Common myeloid progenitor, CD34-positive (primary cell): ENCODE data around the gene SP7.

Source experiments
- CTCF ChIA-PET: fragments of 350-600 bp; sonication (Branson Sonifier 250); formaldehyde crosslinking; loops from one replicate; lab custom pipeline; 2021; ENCODE audit warnings: antibody characterized with exemption; lab: Charles Lee
- POLR2A ChIA-PET: fragments of 350-600 bp; sonication (Branson Sonifier 250); formaldehyde crosslinking; loops from one replicate; lab custom pipeline; 2021; ENCODE audit warnings: antibody characterized with exemption; lab: Charles Lee
- DNase-seq, 3 donors: peaks; one replicate each; pipeline versions ENCODE4 v3.0.0 to v3.0.0-alpha.2; 2013
- H3K27ac ChIP-seq, 2 experiments: 1 replicate in 1 of 2; 2 replicates in 1 of 2; pipeline ENCODE4 v1.7.0; 2013; ENCODE audit warnings: inconsistent platforms in 2 of 2, low read length in 2 of 2, mild to moderate bottlenecking in 2 of 2, low read depth in 1 of 2, moderate library complexity in 1 of 2; ENCODE audit not compliant: severe bottlenecking in 2 of 2, insufficient read depth in 1 of 2, poor library complexity in 1 of 2
- H3K27me3 ChIP-seq, 5 experiments: replicated peaks in 2 of 5; 1 replicate in 3 of 5; 2 replicates in 2 of 5; pipeline versions ENCODE4 v1.6.1 to v1.7.0; 2013; ENCODE audit warnings: low read length in 4 of 5, mild to moderate bottlenecking in 2 of 5, moderate library complexity in 2 of 5, inconsistent platforms in 1 of 5; ENCODE audit not compliant: insufficient read depth in 5 of 5, control insufficient read depth in 4 of 5
- H3K36me3 ChIP-seq, 4 experiments: 1 replicate in 2 of 4; 2 replicates in 2 of 4; pipeline versions ENCODE4 v1.6.1 to v1.7.0; 2013; ENCODE audit warnings: low read length in 3 of 4, control low read depth in 1 of 4, mild to moderate bottlenecking in 1 of 4; ENCODE audit not compliant: control insufficient read depth in 4 of 4, insufficient read depth in 4 of 4
- H3K4me1 ChIP-seq, 4 experiments: 1 replicate in 3 of 4; 2 replicates in 1 of 4; pipeline versions ENCODE4 v1.6.1 to v1.7.1; 2013; ENCODE audit warnings: low read length in 3 of 4, mild to moderate bottlenecking in 3 of 4, control low read depth in 1 of 4, inconsistent platforms in 1 of 4, moderate library complexity in 1 of 4; ENCODE audit not compliant: control insufficient read depth in 4 of 4, insufficient read depth in 4 of 4; ENCODE audit errors: control extremely low read depth in 1 of 4
- H3K4me3 ChIP-seq, 7 experiments: 1 replicate in 4 of 7; 2 replicates in 3 of 7; pipeline versions ENCODE4 v1.5.1 to v1.7.0; 2013; ENCODE audit warnings: mild to moderate bottlenecking in 7 of 7, low read length in 6 of 7, moderate library complexity in 6 of 7, inconsistent platforms in 2 of 7, low read depth in 2 of 7, control low read depth in 1 of 7; ENCODE audit not compliant: insufficient read depth in 4 of 7, control insufficient read depth in 1 of 7; ENCODE audit errors: extremely low read depth in 1 of 7
- H3K9me3 ChIP-seq, 5 experiments: 1 replicate in 4 of 5; 2 replicates in 1 of 5; pipeline versions ENCODE4 v1.6.1 to v1.7.1; 2013; ENCODE audit warnings: low read length in 4 of 5, mild to moderate bottlenecking in 2 of 5, inconsistent platforms in 1 of 5, low read depth in 1 of 5, moderate library complexity in 1 of 5; ENCODE audit not compliant: control insufficient read depth in 4 of 5, insufficient read depth in 2 of 5; ENCODE audit errors: control extremely low read depth in 1 of 5
- WGBS: methylation state at CpG from one replicate; pipeline ENCODE4 v1.1.5; 2013; ENCODE audit not compliant: insufficient coverage; 5-methylcytosine and 5-hydroxymethylcytosine counted together

SP7 gene

DNA sequence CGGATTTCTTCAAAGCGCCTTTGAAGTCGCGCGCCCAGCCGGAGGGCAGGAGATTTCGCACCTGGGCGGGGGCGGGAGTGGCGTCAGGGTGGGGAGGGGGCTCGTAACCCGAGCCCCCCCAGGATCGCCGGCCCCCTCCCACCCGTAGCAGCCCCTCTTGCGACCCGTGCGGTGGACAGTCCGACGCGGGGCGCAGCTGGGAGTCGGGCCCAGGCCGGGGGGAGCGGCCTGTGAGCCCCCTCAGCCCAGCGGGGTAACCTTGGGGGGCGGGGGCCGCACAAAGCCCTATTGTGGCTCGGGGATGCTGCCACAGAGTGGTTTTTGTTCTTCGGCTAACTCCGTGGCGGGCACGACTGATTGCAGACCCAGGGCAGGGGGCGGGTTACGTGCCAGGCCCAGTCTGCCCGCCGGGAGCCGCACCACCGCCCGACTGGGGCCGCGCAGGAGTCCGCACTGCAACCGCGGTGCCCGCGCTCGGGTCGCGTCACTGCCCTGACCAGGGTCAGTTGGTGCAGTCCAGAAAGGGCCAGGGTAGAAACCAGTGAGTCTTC lies 10.6 kb downstream of the SP7 start:
- peak in 2 of 3 donors; percentile 34 to 43 for DNase-seq
- ChIA-PET CTCF (interaction anchor here (0.8 to 22.0 kb wide), 10 partner anchors 10 to 186 kb away, joined by 3 to 489 read pairs (median 6); partner anchors contain the start of genes AMHR2, MYG1, PFDN5 and SP7), POLR2A (interaction anchor here (3.6 kb wide), 1 partner anchor 19 kb away, joined by 16 read pairs; no protein-coding TSS in a partner anchor)
- H3K27ac ChIP-seq, result peak overlapping the region in 1 of 2 experiments; percentile 71
- no peaks in the 10 kb centered on the region for H3K9me3 ChIP-seq
- peaks cover 4 to 47% (median 36%) of the 10 kb centered on the region in 4 experiments for H3K4me1 ChIP-seq
- peak overlapping the region; percentile 23 to 79 (median 70) for H3K4me3 ChIP-seq
- H3K27me3 ChIP-seq, result peaks cover 0 to 2% (median 0%) of the 10 kb centered on the region in 5 experiments
- 0% methylated on average over 38 of the region's 50 CpGs for WGBS
- H3K36me3 ChIP-seq, result no peaks in the 10 kb centered on the region

- Histone ChIP-seq H3K4me1 (peaks cover 4 to 52% (median 41%) of the 10 kb centered on the region in 4 experiments), H3K27me3 (peaks cover 0 to 2% (median 0%) of the 10 kb centered on the region in 5 experiments), H3K4me3 (peak overlapping the region; percentile 40 to 79 (median 70)), H3K36me3 (peaks cover 0 to 2% (median 0%) of the 10 kb centered on the region in 4 experiments), H3K9me3 (no peaks in the 10 kb centered on the region), H3K27ac (peak overlapping the region in 1 of 2 experiments; percentile 71)
- peak; percentile 84 to 89 (median 85) for DNase-seq
- ChIA-PET POLR2A (interaction anchor here (3.6 kb wide), 1 partner anchor 20 kb away, joined by 16 read pairs; no protein-coding TSS in a partner anchor), CTCF (interaction anchor here (0.8 to 22.0 kb wide), 14 partner anchors 10 to 187 kb away, joined by 3 to 489 read pairs (median 4); partner anchors contain the start of genes AMHR2, MYG1, PFDN5 and SP7)
- under 1% methylated on average over 61 of the region's 69 CpGs for WGBS
Measured at GRCh38 chr12:53324779-53325510, 11.2 kb downstream of the SP7 start.

GRCh38 chr12:53324113-53324778 lies 11.9 kb downstream of the SP7 start:
- Histone ChIP-seq H3K4me1 (peaks cover 4 to 52% (median 41%) of the 10 kb centered on the region in 4 experiments), H3K27me3 (peaks cover 0 to 2% (median 0%) of the 10 kb centered on the region in 5 experiments), H3K27ac (peak overlapping the region in 1 of 2 experiments; percentile 71), H3K4me3 (peak overlapping the region; percentile 40 to 79 (median 70)), H3K9me3 (no peaks in the 10 kb centered on the region), H3K36me3 (peaks cover 0 to 2% (median 1%) of the 10 kb centered on the region in 4 experiments)
- ChIA-PET POLR2A (interaction anchor here (3.6 kb wide), 1 partner anchor 20 kb away, joined by 16 read pairs; no protein-coding TSS in a partner anchor), CTCF (interaction anchor here (0.8 to 22.0 kb wide), 21 partner anchors 11 to 188 kb away, joined by 3 to 489 read pairs (median 4); partner anchors contain the start of genes MYG1, PFDN5 and SP7)
- peak; percentile 65 to 80 (median 73) for DNase-seq
- under 1% methylated on average over 18 of the region's 28 CpGs for WGBS

DNA sequence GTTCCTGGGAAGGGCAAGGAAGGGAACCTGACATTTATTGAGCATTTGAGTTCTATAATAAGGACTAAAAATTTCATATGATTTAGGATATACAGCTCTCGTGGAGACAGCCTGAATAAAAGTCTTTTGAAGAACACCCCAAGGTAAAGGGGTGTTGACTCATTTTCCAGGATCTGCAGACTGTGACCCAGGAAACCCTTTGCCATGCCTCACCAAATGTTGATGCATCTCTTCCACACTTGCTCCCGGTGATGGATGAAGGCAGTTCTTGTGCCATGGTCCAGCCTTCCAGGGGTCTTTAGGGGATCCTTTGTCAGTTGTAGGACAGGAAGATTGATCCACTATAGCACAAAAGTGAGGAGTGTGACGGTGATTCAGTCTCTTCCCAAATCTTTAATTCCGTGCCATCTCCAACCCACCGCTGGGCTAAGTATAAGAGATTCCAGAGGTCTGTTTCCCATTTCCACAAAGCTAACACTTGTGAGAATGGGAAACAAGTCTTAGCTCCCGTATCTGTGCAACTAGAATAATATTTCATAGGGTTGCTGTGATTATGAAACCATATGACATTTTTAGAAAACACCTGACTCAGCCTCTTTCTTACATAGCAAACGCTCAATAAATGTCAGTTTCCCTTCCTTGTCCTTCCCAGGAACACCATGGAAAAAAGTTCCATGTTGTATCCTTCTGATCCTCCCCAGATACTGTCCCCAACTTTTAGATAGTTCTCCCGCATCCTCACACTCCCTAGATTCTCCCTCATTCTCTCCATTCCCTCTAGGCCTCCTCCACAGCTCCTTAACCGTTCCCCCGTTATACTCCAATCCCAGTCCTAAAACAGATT lies 15.6 kb downstream of the SP7 start:
- H3K4me1 ChIP-seq, result peaks cover 4 to 40% (median 31%) of the 10 kb centered on the region in 4 experiments
- peak overlapping the region; percentile 71 to 97 (median 90) for H3K4me3 ChIP-seq
- DNase-seq, result no peak
- POLR2A ChIA-PET, result interaction anchor here (0.8 to 1.9 kb wide), 5 partner anchors 15 to 180 kb away, joined by 3 to 8 read pairs (median 6); partner anchors contain the start of genes MYG1, PFDN5 and TARBP2
- H3K36me3 ChIP-seq, result peaks cover 4 to 23% (median 18%) of the 10 kb centered on the region in 4 experiments
- H3K27ac ChIP-seq, result peak overlapping the region in 1 of 2 experiments; percentile 85
- H3K27me3 ChIP-seq, result no peaks in the 10 kb centered on the region
- CTCF ChIA-PET, result interaction anchor here (0.6 to 22.0 kb wide), 30 partner anchors 10 to 188 kb away, joined by 3 to 489 read pairs (median 5); partner anchors contain the start of genes ESPL1, MYG1, PFDN5 and TARBP2
- 50% methylated on average over 8 of the region's 10 CpGs for WGBS
- no peaks in the 10 kb centered on the region for H3K9me3 ChIP-seq

- no peak overlapping the region for H3K4me3 ChIP-seq
- 30% methylated on average over 2 of the region's 3 CpGs for WGBS
- ChIA-PET CTCF (interaction anchor here (1.3 to 2.5 kb wide), 3 partner anchors 10 to 20 kb away, joined by 4 to 10 read pairs (median 7); no protein-coding TSS in a partner anchor), POLR2A (interaction anchor here (0.7 kb wide), 1 partner anchor 236 kb away, joined by 3 read pairs; no protein-coding TSS in a partner anchor)
- H3K9me3 ChIP-seq, result no peaks in the 10 kb centered on the region
- peaks cover 8 to 54% (median 47%) of the 10 kb centered on the region in 4 experiments for H3K36me3 ChIP-seq
- peaks cover 0 to 13% (median 6%) of the 10 kb centered on the region in 4 experiments for H3K4me1 ChIP-seq
- peak; percentile 46 to 90 (median 86) for DNase-seq
- peak overlapping the region in 1 of 2 experiments; percentile 43 for H3K27ac ChIP-seq
- no peaks in the 10 kb centered on the region for H3K27me3 ChIP-seq
Measured at GRCh38 chr12:53313996-53314395, 22.2 kb downstream of the SP7 start.
